ENCODE results near the gene BAZ2B.

DNA sequence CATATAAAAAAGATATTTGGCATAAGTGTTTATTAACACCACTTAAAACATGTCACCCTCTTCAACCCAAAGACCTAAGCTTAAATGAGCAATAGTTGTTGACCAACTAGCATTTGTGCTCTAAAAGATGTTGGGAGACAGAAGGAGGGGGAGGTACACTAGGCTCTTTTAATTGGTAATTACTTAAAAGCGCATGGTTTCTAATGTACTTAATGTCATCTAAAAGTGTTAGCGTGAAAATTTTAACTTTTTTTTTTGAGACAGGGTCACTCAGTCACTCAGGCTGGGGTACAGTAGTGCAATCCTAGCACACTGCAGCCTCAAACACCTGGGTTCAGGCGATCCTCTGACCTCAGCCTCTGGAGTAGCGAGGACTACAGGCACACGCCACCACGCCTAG lies 335.3 kb downstream of the BAZ2B start:
- TF ChIP-seq, protein P1, sequence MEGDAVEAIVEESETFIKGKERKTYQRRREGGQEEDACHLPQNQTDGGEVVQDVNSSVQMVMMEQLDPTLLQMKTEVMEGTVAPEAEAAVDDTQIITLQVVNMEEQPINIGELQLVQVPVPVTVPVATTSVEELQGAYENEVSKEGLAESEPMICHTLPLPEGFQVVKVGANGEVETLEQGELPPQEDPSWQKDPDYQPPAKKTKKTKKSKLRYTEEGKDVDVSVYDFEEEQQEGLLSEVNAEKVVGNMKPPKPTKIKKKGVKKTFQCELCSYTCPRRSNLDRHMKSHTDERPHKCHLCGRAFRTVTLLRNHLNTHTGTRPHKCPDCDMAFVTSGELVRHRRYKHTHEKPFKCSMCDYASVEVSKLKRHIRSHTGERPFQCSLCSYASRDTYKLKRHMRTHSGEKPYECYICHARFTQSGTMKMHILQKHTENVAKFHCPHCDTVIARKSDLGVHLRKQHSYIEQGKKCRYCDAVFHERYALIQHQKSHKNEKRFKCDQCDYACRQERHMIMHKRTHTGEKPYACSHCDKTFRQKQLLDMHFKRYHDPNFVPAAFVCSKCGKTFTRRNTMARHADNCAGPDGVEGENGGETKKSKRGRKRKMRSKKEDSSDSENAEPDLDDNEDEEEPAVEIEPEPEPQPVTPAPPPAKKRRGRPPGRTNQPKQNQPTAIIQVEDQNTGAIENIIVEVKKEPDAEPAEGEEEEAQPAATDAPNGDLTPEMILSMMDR (conservative IDR thresholded peaks at IDR 0.05): no peak
- no peak for TF ChIP-seq ZFX (IDR thresholded peaks at IDR 0.05)

All from C4-2B (cell line).